Limb (tissue), 2 donors: ENCODE data around the gene CDC34.

Experiments
- DNase-seq, 2 donors: peaks; one replicate each; pipeline ENCODE4 v3.0.0-alpha.2; 2016; ENCODE audit errors: extremely low spot score in 2 of 2

The CDC34 gene

GRCh38 chr19:585551-586110, 54.1 kb downstream of the CDC34 start:
- peak in 1 of 2 donors; percentile 39 for DNase-seq

- DNase-seq: peak in 1 of 2 donors; percentile 78
Measured at GRCh38 chr19:588093-588740, 56.7 kb downstream of the CDC34 start.

GRCh38 chr19:588741-589692, 57.5 kb downstream of the CDC34 start:
- DNase-seq: no peak

- DNase-seq: no peak
Measured at GRCh38 chr19:589693-590395, 58.3 kb downstream of the CDC34 start, which contains the start of gene HCN2. HCN2 (plus strand) TSS chr19:589881; CDS start chr19:589946, 65 bp downstream.

- no peak for DNase-seq
Measured at GRCh38 chr19:590396-590745, 58.8 kb downstream of the CDC34 start.

GRCh38 chr19:590750-591098, 59.2 kb downstream of the CDC34 start:
- DNase-seq: no peak

GRCh38 chr19:591099-591958, 59.8 kb downstream of the CDC34 start:
- no peak for DNase-seq
